ENCODE results near the gene KANSL1L.

DNA sequence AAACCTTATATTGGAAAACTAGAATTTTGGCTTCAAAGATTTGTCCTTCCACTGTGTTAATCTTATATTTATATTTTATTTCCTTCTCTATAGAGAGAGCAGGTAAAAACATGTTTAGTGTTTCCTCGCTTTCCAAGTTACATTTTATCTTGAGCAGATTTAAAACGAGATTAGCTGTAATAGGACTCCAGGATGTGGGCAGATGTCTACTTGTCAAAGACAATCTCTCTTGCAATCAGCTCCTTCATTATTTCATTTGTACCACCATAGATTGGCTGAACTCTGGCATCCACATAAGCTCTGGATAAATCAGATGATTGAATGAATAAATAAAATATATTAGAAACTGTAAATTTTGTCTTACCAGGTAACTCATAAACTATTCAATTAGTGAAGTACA is 17.5 kb upstream of the KANSL1L start:
- no peak for TF ChIP-seq POLR2AphosphoS5 (IDR thresholded peaks at IDR 0.05; ENCODE audit: low read depth)
- TF ChIP-seq, protein P1, sequence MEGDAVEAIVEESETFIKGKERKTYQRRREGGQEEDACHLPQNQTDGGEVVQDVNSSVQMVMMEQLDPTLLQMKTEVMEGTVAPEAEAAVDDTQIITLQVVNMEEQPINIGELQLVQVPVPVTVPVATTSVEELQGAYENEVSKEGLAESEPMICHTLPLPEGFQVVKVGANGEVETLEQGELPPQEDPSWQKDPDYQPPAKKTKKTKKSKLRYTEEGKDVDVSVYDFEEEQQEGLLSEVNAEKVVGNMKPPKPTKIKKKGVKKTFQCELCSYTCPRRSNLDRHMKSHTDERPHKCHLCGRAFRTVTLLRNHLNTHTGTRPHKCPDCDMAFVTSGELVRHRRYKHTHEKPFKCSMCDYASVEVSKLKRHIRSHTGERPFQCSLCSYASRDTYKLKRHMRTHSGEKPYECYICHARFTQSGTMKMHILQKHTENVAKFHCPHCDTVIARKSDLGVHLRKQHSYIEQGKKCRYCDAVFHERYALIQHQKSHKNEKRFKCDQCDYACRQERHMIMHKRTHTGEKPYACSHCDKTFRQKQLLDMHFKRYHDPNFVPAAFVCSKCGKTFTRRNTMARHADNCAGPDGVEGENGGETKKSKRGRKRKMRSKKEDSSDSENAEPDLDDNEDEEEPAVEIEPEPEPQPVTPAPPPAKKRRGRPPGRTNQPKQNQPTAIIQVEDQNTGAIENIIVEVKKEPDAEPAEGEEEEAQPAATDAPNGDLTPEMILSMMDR (conservative IDR thresholded peaks at IDR 0.05; ENCODE audit: low read depth in 2 of 2): no peak
